ENCODE measurements around the gene EDN3.

DNA sequence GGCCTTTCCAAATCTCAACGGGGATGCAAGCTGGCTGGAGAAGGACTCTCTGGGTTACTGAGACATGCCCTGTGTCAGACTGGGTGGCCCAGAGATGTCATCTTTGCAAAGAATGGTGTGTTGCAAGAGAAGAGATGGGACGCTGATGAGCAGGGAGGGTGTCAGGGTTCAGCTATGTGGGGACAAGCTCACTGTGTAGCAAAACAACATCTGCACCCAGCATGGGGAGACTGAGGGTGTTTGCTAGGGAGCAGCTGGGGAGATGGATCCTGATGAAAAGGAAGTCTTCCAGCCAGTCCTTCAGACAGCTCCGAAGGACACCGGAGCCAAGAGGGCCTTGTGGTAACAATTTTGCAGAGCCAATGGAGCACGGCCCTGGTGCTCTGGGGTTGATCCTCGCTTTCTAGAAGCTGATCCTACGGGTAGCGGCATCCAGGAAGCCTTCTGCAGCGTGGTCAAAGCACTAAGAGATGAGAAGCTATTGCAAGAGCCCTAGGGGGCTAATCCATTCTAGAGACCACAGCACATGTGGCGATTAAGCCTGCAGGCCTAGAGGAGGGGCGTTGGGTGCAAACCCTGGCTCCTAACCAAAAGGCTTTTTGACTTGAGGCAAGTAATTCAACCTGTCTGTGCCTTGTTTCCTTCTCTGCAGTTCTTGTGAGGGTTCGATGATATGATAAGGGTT, 39.9 kb downstream of the EDN3 start:
- TF ChIP-seq SIN3A (IDR thresholded peaks at IDR 0.05; ENCODE audit: borderline replicate concordance, insufficient read depth, low read length) (no peak), POLR2AphosphoS5 (IDR thresholded peaks at IDR 0.05; ENCODE audit: low read depth, low read length) (no peak)
- TF ChIP-seq, protein P1, sequence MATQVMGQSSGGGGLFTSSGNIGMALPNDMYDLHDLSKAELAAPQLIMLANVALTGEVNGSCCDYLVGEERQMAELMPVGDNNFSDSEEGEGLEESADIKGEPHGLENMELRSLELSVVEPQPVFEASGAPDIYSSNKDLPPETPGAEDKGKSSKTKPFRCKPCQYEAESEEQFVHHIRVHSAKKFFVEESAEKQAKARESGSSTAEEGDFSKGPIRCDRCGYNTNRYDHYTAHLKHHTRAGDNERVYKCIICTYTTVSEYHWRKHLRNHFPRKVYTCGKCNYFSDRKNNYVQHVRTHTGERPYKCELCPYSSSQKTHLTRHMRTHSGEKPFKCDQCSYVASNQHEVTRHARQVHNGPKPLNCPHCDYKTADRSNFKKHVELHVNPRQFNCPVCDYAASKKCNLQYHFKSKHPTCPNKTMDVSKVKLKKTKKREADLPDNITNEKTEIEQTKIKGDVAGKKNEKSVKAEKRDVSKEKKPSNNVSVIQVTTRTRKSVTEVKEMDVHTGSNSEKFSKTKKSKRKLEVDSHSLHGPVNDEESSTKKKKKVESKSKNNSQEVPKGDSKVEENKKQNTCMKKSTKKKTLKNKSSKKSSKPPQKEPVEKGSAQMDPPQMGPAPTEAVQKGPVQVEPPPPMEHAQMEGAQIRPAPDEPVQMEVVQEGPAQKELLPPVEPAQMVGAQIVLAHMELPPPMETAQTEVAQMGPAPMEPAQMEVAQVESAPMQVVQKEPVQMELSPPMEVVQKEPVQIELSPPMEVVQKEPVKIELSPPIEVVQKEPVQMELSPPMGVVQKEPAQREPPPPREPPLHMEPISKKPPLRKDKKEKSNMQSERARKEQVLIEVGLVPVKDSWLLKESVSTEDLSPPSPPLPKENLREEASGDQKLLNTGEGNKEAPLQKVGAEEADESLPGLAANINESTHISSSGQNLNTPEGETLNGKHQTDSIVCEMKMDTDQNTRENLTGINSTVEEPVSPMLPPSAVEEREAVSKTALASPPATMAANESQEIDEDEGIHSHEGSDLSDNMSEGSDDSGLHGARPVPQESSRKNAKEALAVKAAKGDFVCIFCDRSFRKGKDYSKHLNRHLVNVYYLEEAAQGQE (IDR thresholded peaks at IDR 0.05; ENCODE audit: insufficient read depth in 1 of 2, low read depth in 2 of 2, low read length in 2 of 2), result no peak
